NCI-H774 (cell line): Measurements from ENCODE around the gene CPNE6.

ENCODE experiments used
- DNase-seq: peaks from one replicate; lab custom pipeline; 2025; lab: John Stamatoyannopoulos, UW

Gene CPNE6

DNA sequence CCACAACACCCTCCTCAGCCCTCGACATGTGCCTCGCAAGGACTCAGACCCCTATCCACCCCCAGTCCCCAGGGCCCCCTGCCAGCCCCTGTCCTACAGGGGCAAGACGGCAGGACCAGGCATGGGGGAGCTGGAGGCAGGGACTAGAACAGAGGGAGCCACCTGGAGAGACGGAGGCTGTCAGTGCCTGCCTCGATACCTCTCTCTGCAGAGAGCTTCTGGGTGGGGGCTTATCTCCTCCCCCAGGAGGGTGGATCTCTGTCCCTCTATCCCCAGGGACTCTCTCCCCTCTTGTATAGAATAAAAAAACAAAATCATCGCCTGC is 2.0 kb upstream of the CPNE6 start:
- DNase-seq: no peak

DNA sequence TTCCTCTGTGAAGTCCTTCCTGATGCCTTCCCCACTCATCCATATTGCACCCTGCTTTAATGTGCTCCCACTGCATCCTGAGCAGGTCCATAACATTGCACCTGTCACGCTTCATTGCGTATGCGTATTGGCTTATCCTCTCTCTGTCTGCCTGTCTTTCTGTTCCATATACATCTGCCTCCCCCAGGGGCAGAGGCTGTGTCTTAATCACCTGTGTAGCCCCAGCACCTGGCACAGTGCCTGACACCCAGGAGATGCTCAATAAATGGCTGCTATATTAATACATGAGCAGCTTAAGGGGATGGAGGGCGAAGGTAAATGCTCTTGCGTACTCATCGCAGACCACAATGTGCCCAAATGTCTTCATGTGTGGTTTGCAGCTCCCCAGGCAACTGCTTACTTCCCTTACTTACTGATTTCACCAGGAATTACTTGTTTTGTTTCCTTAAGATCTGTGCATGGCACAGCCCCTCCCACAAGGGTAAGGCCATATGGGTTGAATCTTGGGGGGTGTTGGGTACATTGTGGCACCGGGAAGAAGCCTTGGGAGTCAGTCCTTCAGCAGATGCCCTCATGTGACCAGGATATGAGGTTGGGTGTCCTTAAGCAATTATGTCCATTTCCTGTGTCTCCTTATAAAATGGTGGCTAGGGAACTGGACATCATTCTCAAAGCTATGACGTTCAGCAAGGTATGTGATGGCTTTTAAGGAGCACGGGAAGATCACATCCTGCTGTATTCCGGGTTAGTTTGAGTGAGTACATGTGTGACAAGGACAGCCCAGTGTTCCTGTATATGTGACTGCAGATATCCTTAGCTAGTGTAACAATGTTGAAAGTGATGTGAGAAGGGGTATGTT is 848 bp upstream of the CPNE6 start:
- DNase-seq: no peak

DNA sequence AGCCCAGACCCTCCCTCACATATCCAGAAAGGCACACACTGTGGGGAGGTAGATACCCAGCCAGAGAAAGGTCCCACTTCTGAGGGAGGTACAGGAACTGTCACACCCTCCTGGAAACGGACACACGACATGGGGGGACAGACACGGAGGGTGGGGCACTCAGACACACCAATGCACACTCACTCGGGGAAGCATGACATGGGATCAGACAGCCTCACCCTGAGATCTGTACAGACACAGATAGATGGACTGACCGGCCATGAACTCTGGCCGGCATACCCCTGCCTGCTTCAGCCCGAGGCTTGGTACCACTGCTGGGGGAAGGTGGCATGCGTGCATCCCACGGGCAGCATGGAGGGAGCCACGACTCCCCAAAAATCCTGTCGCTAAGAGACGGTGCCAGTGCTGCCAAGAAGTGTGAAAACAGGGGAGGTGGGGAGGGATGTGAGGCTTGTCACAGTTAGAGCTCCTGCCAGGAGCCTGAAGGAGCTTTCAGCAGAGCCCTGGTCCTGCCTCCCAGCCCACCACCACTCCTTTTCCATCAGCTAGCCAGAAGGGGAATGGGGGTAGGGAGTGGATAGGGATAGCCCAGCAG is 571 bp downstream of the CPNE6 start:
- no peak for DNase-seq

DNA sequence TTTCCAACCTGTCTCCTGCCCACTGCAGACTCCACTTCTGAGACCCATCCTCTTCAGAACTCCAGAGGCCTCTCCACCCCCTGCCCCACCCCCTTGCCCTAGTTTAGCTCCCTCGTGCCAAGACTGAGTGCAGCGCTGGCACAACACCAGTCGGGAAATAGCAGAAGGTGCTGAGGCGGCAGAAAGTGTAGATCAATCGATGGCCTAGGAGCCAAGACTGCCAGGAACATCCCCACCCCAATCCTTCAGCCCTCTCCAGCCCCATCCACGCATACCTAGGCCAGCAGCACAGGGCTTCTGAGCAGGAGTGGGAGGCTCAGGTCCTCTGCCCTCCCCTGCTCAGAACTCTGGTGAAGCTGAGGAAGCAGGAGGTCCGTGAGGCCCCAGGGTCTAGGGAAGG is 1.1 kb downstream of the CPNE6 start:
- no peak for DNase-seq

DNA sequence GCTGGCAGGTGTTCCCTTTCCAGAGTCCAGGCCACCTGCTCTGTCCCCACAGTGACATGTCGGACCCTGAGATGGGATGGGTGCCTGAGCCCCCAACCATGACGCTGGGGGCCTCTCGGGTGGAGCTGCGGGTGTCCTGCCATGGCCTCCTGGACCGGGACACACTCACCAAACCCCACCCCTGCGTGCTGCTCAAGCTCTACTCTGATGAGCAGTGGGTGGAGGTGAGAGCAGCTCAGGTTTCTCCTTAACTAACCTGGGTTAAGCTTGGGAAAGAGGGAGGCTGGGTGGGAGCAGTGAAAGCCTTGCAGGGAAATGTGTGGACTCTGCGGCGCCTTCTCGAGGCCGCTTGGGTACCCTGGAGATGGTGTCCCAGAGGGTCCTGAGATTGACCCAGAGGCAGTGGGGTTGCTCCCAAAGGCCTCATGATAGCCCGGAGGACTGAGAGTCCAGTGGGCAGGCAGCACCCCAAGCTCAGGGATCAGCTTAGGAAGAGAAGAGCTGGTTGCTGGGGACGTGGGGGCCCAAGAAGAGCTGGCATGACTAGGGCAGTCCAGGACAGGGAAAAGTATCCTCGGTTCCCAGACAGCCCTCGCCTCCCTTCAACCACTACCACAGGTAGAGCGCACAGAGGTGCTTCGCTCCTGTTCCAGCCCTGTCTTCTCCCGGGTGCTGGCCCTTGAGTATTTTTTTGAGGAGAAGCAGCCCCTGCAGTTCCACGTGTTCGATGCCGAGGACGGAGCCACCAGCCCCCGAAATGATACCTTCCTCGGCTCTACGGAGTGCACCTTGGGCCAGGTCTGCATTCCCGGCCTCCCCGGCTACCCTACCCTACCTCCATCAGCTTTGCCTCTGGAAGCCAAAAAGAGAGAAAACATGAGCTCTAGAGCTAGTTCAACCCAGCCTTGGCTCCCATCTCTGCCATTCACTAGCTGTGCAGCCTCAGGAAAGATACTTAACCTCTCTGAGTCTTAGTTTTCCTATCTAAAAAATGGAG is 1.8 kb downstream of the CPNE6 start:
- DNase-seq: no peak

DNA sequence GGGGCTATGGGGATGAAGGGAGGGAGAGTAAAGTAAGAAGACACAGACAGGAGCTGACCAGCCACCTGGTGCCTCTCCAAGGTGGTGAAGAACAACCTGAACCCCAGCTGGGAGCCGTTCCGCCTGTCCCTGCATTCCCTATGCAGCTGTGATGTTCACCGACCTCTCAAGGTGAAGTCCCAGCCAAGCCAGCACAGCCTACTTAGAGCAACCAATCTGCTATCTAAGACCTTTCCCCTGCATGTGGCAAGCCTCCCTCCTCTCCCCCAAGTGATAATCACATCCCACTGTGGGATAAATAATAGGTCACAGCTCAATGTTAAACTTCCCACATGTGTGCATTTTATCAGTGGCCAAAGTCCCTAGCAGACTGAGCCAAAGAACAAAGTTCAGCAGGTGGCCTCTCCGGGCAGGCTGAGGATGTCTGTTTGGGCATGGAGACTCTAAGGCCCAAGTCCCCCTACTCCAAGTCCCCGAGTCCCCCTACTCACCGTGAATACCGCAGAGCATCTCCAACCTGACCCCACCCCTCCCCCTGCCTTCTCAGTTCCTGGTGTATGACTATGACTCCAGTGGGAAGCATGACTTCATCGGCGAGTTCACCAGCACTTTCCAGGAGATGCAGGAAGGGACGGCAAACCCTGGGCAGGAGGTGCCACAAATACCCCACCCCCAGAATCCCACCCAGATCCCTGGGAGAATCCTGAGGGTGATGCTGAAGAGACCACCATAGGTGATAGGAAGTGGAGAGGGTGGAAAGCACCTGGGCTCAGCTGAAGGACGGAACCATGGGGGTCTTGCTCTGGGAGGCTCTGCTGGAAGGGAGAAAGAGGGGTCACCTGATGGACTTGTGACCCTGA is 3.5 kb downstream of the CPNE6 start:
- no peak for DNase-seq

DNA sequence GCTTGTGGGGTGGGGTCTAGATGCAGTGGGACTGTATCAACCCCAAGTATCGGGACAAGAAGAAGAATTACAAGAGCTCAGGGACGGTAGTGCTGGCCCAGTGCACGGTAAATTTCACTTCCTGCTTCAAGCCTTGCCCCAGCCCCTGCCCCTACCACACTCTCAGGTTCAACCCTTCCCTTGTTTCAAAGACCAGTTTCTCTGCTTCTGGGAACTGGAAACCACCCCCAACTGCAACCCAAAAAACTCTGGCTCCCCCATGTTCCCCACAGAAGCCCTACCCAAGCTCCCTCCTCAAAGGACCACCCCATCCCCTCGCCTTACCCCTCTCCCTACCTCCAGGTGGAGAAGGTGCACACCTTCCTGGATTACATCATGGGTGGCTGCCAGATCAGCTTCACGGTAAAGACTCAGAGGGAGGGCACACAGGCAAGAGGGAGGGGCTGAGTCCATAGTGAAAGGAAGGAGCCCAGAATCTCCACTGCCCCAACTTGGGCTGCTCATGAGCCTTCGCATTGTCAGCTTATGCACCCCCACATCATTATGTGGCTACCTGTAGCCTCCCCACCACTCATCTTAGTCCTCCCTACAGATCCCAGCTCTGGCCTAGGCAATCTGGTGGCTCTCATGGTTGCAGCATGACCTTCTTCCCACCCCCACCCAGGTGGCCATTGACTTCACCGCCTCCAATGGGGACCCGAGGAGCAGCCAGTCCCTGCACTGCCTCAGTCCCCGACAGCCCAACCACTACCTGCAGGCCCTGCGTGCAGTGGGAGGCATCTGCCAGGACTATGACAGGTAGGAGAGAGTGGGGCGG is 4.3 kb downstream of the CPNE6 start:
- DNase-seq: no peak

DNA sequence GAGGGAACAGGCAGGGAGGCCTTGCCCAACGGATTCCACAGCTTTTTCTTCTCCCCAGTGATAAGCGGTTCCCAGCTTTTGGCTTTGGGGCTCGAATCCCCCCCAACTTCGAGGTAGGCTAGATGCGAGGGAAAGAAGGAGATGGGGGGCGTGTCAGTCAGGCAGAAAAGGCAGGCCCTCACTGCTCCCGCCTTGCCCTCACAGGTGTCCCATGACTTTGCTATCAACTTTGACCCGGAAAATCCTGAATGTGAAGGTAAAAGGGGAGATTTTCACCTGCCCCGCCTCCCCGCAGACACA is 4.9 kb downstream of the CPNE6 start:
- DNase-seq: no peak

DNA sequence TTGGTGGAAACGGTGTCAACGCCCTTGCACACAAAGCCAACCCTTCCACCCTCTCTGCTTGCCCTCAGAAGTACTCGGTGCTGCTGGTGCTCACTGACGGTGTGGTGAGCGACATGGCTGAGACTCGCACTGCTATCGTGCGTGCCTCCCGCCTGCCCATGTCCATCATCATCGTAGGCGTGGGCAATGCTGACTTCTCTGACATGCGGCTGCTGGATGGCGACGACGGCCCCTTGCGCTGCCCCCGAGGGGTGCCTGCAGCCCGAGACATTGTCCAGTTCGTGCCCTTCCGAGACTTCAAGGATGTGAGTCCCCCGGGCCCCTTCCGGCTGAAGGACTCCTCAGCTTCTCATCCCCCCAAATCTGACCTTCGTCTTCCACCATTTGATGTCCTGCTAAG is 5.7 kb downstream of the CPNE6 start:
- DNase-seq: no peak

DNA sequence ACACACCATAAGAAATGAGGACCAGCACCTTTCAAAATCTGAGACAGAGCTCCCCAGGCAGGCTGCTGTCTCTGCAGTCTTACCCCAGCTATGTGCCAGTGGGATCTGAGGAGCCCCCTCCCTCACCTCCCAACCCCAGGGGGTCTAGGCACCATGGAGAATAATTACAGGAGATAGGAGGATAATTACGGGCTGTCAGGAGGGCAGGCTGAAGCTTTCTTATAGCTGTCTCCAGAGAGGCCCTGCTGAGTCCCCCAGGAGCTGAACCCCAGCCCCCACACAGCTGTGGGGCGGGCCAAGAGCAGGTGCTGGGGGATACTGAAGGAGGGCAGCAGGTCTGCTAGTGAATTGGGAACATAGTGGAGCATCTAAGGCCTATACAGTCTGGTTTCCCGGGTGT is 6.8 kb downstream of the CPNE6 start:
- no peak for DNase-seq

DNA sequence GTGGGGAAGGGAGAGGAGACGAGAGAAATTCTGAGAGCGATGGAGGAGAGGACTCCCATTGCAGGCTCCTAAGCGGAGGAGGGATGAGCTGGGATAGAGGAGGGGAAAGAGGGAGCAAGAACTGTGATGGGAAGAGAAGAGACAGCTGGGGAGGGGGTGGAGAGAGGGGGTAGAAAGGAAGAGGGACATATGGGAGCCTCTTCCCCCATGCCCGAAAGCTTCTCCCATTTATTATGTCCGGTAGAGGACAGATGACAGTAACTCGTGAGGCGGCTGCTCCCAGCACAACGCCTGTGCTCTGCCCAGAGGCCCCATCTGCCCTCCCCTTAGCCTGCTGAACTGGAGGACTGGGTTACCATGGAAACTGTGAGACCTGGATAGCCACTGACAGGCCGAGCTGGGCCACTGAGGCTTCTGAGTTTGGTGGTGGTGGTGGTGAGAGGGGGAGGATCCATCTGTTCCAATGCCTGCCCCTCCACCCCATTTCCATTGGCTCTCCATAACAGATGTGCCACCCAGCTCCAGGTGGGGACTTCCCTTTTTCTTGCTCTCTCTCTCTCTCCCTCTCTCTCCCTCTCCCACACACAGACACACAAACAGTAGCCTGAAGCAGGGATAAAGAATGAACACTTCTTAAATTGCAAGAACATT is 8.3 kb downstream of the CPNE6 start:
- DNase-seq: no peak

DNA sequence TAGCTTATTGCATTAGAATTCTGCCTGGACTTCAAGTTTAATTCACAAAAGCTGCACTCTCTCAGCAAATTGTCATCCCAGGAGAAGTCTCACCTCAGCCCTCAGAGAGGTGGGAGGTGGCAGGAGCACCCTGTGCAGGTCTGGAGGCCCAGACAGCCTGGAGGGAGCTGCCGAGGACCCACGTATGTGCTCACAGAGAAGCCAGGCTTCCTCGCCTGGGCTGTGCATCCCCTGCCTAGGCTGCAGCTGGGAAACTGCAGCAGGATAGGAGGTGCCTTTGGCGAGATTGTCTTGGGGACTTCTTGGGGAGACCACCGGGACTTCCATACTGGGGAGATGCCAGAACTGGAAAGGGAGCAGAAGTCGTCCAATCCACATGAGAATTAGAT is 8.8 kb downstream of the CPNE6 start:
- no peak for DNase-seq

DNA sequence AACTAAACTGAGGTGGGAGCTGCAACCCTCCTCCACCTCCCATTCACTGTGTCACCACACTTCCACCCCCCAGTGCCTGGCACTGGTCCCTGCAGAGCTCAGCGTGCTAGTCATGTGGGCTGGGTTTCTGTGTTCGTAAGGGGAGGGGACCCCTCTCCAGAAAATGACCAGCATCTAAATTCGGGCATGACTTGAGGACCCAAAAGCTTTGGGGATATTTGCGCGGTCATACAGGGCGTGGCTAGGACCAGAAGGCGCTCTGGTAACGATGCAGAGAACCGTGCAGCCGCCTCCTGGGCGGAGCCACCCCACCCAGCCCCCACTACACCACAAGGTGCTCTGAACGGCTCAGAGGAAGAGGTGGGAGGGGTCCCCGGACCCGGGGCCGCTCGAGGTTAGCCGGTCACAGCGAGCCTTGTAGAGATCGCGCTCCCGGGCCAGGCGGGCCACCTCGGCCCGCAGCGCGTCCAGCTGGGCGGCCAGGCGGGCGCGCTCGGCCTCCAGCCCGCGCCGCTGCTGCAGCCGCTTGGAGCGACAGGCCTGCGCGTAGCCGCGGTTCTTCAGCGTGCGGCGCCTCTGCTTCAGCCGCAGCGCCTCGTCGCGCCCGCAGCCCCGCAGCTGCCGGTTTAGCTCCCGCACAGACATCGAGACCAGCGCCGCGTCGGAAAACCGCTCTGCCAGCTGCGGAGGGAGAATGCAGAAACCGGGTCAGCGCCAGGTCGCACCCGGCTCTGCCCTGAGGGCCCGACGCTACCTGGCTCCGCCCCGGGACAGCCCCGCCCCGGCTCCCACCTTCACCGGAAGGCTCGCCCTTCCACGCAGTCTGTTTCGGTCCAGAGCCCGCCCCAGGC is 9.8 kb downstream of the CPNE6 start:
- peak; percentile 61 for DNase-seq

DNA sequence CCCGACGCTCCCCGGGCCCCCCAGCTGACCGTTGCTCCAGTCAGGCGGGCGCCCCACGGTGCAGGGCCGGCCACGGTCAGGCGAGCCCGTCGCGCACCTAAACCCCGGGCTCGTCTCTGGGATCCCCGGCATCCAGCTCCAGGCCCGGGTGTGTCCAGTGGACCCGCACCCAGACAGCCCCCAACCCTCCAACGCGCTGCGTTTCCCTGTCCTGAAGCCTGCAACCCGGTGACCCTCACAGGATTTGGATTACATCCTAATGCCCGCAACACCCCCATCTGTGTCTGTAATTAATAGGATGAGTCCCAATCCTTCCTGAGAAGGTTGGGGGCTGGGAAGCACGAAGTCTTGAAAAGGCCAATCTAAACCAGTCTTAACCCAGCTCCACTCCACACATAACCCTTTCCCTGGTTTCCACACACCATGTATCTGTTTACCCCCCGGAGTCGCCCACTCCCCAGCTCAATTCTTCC is 10.4 kb downstream of the CPNE6 start:
- DNase-seq: no peak

DNA sequence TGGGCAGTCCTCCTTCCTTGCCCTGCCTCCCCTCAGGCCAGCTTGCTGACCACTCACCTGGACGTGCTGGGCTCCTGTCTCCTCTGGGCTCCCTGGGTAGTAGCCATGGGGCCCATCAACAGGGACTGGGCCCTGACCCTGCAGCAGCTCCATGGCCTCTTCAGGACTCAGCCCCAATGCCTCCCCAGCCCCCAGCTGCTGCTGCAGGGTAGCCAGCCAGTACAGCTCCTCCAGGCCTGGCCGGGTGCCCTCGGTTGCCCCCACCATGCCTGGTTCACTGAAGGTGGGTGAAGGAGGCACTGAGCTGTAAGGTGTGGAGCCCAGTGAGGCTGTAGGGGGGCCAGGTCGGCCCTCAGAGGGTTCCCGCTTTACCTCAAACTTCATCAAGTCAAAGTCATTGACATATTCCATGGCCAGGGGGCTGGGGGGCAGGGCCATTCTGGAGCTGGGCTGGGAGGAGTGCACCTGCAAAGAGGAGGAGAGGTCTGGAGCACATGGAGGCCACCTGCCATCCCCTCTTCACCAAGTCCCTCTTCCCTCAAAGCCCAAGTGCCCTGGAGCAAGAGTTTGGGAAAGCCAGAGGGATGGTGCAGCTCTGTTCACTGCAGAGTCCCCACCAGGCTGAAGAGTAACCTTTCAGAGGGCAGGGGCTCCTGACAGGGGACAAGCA is 11.2 kb downstream of the CPNE6 start:
- DNase-seq: no peak

DNA sequence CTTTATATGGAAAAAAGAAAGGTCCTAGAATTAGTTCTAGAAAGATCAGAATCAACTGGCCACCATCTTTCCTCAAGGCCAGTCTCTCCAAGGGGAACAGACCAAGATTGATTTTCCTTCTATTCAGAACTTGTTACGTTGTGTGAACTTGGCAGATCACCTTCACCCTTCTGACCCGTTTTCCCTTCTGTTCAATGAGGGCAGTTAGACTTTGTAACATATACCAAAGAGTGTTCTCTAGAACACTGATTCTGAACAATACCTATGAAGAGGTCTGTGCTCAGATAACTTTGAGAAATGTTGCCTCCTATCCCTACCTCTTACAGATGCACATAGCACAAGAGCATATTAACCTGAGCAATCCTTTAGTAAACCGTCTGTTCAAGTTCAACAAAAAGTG is 12.1 kb downstream of the CPNE6 start:
- DNase-seq: no peak

DNA sequence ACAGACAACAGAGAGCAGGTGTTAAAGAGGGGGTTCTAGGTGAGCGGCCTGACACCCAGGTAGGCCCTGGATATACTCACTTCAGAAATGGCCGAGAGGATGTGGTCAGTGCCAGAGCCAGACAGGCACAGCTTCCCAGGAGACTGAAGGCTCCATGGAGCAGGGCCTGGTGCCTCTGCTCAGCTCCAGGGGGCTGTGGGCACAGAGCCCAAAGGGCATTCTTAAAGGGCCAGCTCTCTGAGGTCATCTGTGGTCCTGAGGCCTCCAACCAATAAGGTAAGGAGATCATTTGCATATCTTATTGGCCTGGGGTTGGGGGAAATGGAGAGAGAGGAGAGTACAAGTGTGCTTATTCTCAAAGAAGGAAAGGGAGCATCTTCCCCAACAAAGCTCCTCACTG is 13.1 kb downstream of the CPNE6 start:
- no peak for DNase-seq

DNA sequence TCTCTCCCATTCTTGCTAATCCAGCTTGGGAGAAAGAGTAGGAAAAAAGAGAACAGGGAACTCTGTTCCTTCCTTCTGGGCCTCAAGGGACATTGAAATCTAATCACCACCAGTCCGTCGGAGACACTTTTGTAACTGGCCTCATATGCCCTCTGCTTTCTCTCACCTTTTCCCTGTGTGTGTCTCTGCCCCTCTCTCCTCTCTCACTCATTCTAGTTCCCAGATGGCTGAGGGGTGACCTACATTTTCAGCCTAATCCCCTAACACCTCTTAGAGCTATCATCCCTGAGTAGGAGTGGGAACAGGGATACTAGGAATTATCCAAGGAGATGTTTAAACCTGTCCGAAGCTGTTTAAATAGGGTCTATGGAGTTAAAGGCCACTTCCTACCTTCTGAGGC is 13.9 kb downstream of the CPNE6 start:
- no peak for DNase-seq
